ENCODE measurements around the gene NPY.

- TF ChIP-seq, protein P1, sequence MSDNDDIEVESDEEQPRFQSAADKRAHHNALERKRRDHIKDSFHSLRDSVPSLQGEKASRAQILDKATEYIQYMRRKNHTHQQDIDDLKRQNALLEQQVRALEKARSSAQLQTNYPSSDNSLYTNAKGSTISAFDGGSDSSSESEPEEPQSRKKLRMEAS (IDR thresholded peaks at IDR 0.05): peak; percentile 43; the same call in 1 of the 2 replicates
- TF ChIP-seq JUND (IDR thresholded peaks at IDR 0.05; ENCODE audit: low read length) (no peak), USF2 (IDR thresholded peaks at IDR 0.05; ENCODE audit: low read length) (no peak), EP300 (IDR thresholded peaks at IDR 0.05; ENCODE audit: borderline replicate concordance in 1 of 2, low read depth in 2 of 2, low read length in 2 of 2) (no peak), EGR1 (IDR thresholded peaks at IDR 0.05; ENCODE audit: borderline replicate concordance, low read depth, low read length) (no peak), CREB1 (IDR thresholded peaks at IDR 0.05) (no peak), SRF (IDR thresholded peaks at IDR 0.05; ENCODE audit: low read depth, low read length) (no peak), BRCA1 (IDR thresholded peaks at IDR 0.05; ENCODE audit: low read depth, low read length) (no peak), TAF7 (optimal IDR thresholded peaks at IDR 0.05; ENCODE audit: borderline replicate concordance, low read depth, low read length) (no peak), HDAC2 (IDR thresholded peaks at IDR 0.05; ENCODE audit: borderline replicate concordance in 1 of 2, low read depth in 2 of 2, low read length in 2 of 2) (no peak)
- TF ChIP-seq, protein P2, sequence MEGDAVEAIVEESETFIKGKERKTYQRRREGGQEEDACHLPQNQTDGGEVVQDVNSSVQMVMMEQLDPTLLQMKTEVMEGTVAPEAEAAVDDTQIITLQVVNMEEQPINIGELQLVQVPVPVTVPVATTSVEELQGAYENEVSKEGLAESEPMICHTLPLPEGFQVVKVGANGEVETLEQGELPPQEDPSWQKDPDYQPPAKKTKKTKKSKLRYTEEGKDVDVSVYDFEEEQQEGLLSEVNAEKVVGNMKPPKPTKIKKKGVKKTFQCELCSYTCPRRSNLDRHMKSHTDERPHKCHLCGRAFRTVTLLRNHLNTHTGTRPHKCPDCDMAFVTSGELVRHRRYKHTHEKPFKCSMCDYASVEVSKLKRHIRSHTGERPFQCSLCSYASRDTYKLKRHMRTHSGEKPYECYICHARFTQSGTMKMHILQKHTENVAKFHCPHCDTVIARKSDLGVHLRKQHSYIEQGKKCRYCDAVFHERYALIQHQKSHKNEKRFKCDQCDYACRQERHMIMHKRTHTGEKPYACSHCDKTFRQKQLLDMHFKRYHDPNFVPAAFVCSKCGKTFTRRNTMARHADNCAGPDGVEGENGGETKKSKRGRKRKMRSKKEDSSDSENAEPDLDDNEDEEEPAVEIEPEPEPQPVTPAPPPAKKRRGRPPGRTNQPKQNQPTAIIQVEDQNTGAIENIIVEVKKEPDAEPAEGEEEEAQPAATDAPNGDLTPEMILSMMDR (IDR thresholded peaks at IDR 0.05; ENCODE audit: control extremely low read depth in 1 of 3, insufficient read depth in 1 of 3, low read depth in 1 of 3, low read length in 3 of 3): no peak
These were observed at the start of gene NPY for GRCh38 chr7:24283897-24284698.

Data from H1 (cell line).